Activated naive CD8-positive, alpha-beta T cell treated with anti-CD3 and anti-CD28 coated beads, Interleukin-2, amount 50 U/mL, for 24 hours (primary cell): ENCODE data around the gene MARCHF11.

Experiments used
- ATAC-seq: fragments of 150-1000 bp; cut with Tn5 transposase; one replicate; pipeline ENCODE4 v1.10.0; 2021
- DNase-seq: peaks from one replicate; pipeline ENCODE4 v3.0.0; 2021
- H3K27ac Mint-ChIP-seq: one replicate; pipeline ENCODE4 v1.8.0; 2021; ENCODE audit warnings: mild to moderate bottlenecking, mixed read lengths
- H3K27me3 Mint-ChIP-seq: one replicate; pipeline ENCODE4 v1.8.0; 2021; ENCODE audit warnings: mixed read lengths
- H3K36me3 Mint-ChIP-seq: one replicate; pipeline ENCODE4 v1.8.0; 2021; ENCODE audit warnings: low read depth, mixed read lengths
- H3K4me1 Mint-ChIP-seq: one replicate; pipeline ENCODE4 v1.8.0; 2021; ENCODE audit warnings: mixed read lengths
- H3K4me3 Mint-ChIP-seq: one replicate; pipeline ENCODE4 v1.8.0; 2021; ENCODE audit warnings: mild to moderate bottlenecking, moderate library complexity, mixed read lengths
- H3K9me3 Mint-ChIP-seq: one replicate; pipeline ENCODE4 v1.8.0; 2021; ENCODE audit warnings: mixed read lengths

MARCHF11 gene

GRCh38 chr5:16143361-16144049 is 36.1 kb downstream of the MARCHF11 start:
- H3K27ac Mint-ChIP-seq: no peak overlapping the region
- no peaks in the 10 kb centered on the region for H3K4me1 Mint-ChIP-seq
- H3K36me3 Mint-ChIP-seq: no peaks in the 10 kb centered on the region
- no peaks in the 10 kb centered on the region for H3K9me3 Mint-ChIP-seq
- H3K27me3 Mint-ChIP-seq: no peaks in the 10 kb centered on the region
- DNase-seq (no peak), ATAC-seq (no peak)
- no peak overlapping the region for H3K4me3 Mint-ChIP-seq

DNA sequence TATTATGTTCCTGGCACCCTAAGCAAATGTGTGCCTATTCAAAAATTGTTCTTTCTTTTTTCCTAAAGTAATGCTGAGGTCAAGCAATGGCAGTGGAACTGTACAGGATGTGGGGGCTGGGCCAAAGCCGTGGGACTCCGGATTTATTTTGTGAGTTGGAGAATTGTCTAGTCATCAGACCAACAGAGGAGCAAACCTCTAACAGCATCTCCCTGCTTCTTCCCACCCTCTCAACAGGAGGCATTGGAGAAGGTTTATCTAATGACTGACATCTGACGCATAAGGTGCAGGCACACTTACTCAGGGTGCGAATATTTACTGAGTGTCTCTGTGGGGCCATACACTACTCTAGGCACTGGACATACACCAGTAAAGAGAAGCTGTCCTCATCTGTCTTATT is 38.6 kb downstream of the MARCHF11 start:
- Mint-ChIP-seq H3K4me1 (no peaks in the 10 kb centered on the region), H3K36me3 (no peaks in the 10 kb centered on the region), H3K27me3 (no peaks in the 10 kb centered on the region), H3K27ac (no peak overlapping the region), H3K9me3 (peaks cover 4% of the 10 kb centered on the region), H3K4me3 (no peak overlapping the region)
- ATAC-seq: no peak
- DNase-seq: no peak

GRCh38 chr5:16140417-16140816 is 39.2 kb downstream of the MARCHF11 start:
- ATAC-seq: no peak
- no peak overlapping the region for H3K27ac Mint-ChIP-seq
- H3K36me3 Mint-ChIP-seq: no peaks in the 10 kb centered on the region
- no peak overlapping the region for H3K4me3 Mint-ChIP-seq
- H3K4me1 Mint-ChIP-seq: no peaks in the 10 kb centered on the region
- H3K27me3 Mint-ChIP-seq: no peaks in the 10 kb centered on the region
- no peak for DNase-seq
- peaks cover 4% of the 10 kb centered on the region for H3K9me3 Mint-ChIP-seq

DNA sequence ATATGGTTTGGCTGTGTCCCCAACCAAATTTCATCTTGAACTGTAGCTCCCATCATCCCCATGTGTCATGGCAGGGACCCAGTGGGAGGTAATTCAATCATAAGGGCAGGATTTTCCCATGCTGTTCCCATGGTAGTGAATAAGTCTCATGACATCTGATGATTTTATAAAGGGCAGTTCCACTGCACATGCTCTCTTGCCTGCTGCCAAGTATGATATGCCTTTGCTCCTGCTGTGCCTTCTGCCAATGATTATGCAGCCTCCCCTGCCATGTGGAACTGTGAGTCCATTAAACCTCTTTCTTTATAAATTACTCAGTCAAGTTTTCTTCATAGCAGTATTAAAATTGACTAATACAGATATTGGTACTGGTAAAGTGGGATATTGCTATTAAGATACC is 42.4 kb downstream of the MARCHF11 start:
- Mint-ChIP-seq H3K36me3 (no peaks in the 10 kb centered on the region), H3K4me3 (no peak overlapping the region), H3K27ac (no peak overlapping the region), H3K4me1 (no peaks in the 10 kb centered on the region), H3K9me3 (peaks cover 4% of the 10 kb centered on the region), H3K27me3 (no peaks in the 10 kb centered on the region)
- no peak for DNase-seq
- ATAC-seq: no peak

GRCh38 chr5:16135506-16135905 is 44.1 kb downstream of the MARCHF11 start:
- Mint-ChIP-seq H3K4me1 (no peaks in the 10 kb centered on the region), H3K4me3 (no peak overlapping the region)
- ATAC-seq: no peak

DNA sequence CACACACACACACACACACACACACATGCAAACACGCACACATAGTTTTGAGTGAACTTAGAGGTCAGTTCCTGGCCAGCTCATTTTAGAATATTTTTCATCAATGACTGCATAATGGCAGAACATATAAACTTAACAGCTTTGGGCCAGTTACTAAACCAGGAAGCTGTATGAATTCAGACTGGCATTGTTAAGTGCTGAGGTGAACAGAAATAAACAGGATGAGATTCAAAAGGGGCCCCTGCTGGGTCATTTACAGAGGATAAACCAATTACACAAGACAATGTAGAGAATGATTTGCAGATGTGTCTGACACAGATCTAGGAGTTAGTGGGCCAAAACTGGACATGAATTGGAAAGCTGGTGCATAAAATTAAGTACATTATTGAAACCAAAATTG is 44.6 kb downstream of the MARCHF11 start:
- Mint-ChIP-seq H3K27ac (no peak overlapping the region), H3K36me3 (no peaks in the 10 kb centered on the region), H3K9me3 (peaks cover 4% of the 10 kb centered on the region), H3K4me1 (no peaks in the 10 kb centered on the region), H3K4me3 (no peak overlapping the region), H3K27me3 (no peaks in the 10 kb centered on the region)
- DNase-seq (no peak), ATAC-seq (no peak)

More at GRCh38 chr5:16135506-16135905, 44.1 kb downstream of the MARCHF11 start:
- DNase-seq: no peak
- H3K27ac Mint-ChIP-seq: no peak overlapping the region
- H3K27me3 Mint-ChIP-seq: no peaks in the 10 kb centered on the region
- H3K9me3 Mint-ChIP-seq: peaks cover 4% of the 10 kb centered on the region
- H3K36me3 Mint-ChIP-seq: no peaks in the 10 kb centered on the region

DNA sequence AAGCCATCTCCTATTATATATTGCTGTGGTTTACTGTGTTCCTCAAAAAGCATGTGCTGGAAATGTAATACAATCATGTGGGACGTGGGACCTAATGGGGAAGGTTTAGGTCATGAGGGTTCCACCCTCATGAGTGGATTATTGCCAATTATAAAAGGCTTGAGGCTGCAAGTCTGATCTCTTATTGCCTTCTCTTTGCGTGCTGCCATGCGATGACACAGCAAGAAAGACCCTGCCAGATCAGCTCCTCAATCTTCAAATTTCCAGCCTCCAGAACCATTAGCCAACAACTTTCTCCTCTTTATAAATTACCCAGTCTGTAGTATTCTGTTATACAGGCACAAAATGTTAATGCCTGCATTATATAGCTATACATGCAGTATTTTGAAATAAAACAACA is 45.4 kb downstream of the MARCHF11 start:
- peaks cover 4% of the 10 kb centered on the region for H3K9me3 Mint-ChIP-seq

GRCh38 chr5:16131878-16132277 is 47.7 kb downstream of the MARCHF11 start:
- Mint-ChIP-seq H3K27me3 (no peaks in the 10 kb centered on the region), H3K36me3 (no peaks in the 10 kb centered on the region), H3K4me3 (no peak overlapping the region), H3K4me1 (no peaks in the 10 kb centered on the region), H3K9me3 (peaks cover 4% of the 10 kb centered on the region), H3K27ac (no peak overlapping the region)
- no peak for DNase-seq
- ATAC-seq: no peak

More for the DNA sequence above, 45.4 kb downstream of the MARCHF11 start:
- Mint-ChIP-seq H3K27me3 (no peaks in the 10 kb centered on the region), H3K4me3 (no peak overlapping the region), H3K27ac (no peak overlapping the region), H3K4me1 (no peaks in the 10 kb centered on the region), H3K36me3 (no peaks in the 10 kb centered on the region)
- DNase-seq (no peak), ATAC-seq (no peak)

- no peaks in the 10 kb centered on the region for H3K27me3 Mint-ChIP-seq
- H3K27ac Mint-ChIP-seq: no peak overlapping the region
- no peaks in the 10 kb centered on the region for H3K4me1 Mint-ChIP-seq
These were observed 50.6 kb downstream of the MARCHF11 start for GRCh38 chr5:16128944-16129343.

GRCh38 chr5:16127865-16128544 is 51.6 kb downstream of the MARCHF11 start:
- H3K9me3 Mint-ChIP-seq: no peaks in the 10 kb centered on the region
- H3K27me3 Mint-ChIP-seq: no peaks in the 10 kb centered on the region
- H3K27ac Mint-ChIP-seq: no peak overlapping the region
- ATAC-seq: no peak
- no peaks in the 10 kb centered on the region for H3K4me1 Mint-ChIP-seq
- H3K4me3 Mint-ChIP-seq: no peak overlapping the region
- no peak for DNase-seq
- H3K36me3 Mint-ChIP-seq: no peaks in the 10 kb centered on the region

More at GRCh38 chr5:16128944-16129343, 50.6 kb downstream of the MARCHF11 start:
- H3K9me3 Mint-ChIP-seq: no peaks in the 10 kb centered on the region
- ATAC-seq: no peak
- no peak overlapping the region for H3K4me3 Mint-ChIP-seq
- H3K36me3 Mint-ChIP-seq: no peaks in the 10 kb centered on the region
- DNase-seq: no peak

DNA sequence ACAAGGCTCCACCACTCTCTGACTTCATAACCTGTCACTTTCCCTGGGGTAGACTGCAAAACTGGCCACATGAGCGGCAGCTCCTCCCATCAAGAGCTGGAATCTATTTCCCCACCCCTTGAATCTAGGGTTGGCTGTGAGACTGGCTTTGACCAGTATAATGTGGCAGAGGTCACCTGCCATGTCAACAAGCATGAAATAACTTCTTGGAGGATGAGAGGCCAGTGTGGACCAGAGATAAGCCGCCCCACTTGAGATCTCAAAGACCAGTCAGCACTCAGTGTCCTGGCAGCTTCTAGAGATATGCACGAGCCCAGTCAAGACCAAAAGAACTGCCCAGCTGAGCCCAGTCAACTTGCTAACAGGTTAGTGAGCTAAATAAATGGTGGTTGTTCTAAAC is 59.0 kb downstream of the MARCHF11 start:
- peaks cover 4% of the 10 kb centered on the region for H3K9me3 Mint-ChIP-seq
- no peak for DNase-seq
- H3K27ac Mint-ChIP-seq: no peak overlapping the region
- no peak for ATAC-seq
- H3K4me3 Mint-ChIP-seq: no peak overlapping the region
- no peaks in the 10 kb centered on the region for H3K27me3 Mint-ChIP-seq
- no peaks in the 10 kb centered on the region for H3K36me3 Mint-ChIP-seq
- H3K4me1 Mint-ChIP-seq: no peaks in the 10 kb centered on the region

- no peak overlapping the region for H3K27ac Mint-ChIP-seq
- no peaks in the 10 kb centered on the region for H3K4me1 Mint-ChIP-seq
- H3K4me3 Mint-ChIP-seq: no peak overlapping the region
- DNase-seq (no peak), ATAC-seq (no peak)
- H3K27me3 Mint-ChIP-seq: no peaks in the 10 kb centered on the region
- H3K9me3 Mint-ChIP-seq: peaks cover 4% of the 10 kb centered on the region
- H3K36me3 Mint-ChIP-seq: no peaks in the 10 kb centered on the region
These were observed 59.8 kb downstream of the MARCHF11 start for GRCh38 chr5:16119790-16120189.

- no peak overlapping the region for H3K27ac Mint-ChIP-seq
- no peak for ATAC-seq
- no peaks in the 10 kb centered on the region for H3K4me1 Mint-ChIP-seq
- no peak for DNase-seq
- H3K9me3 Mint-ChIP-seq: peaks cover 17% of the 10 kb centered on the region
- H3K4me3 Mint-ChIP-seq: no peak overlapping the region
- no peaks in the 10 kb centered on the region for H3K36me3 Mint-ChIP-seq
- H3K27me3 Mint-ChIP-seq: no peaks in the 10 kb centered on the region
These were observed 64.5 kb downstream of the MARCHF11 start for GRCh38 chr5:16115140-16115539.

GRCh38 chr5:16108418-16108817 is 71.2 kb downstream of the MARCHF11 start:
- ATAC-seq: no peak
- H3K4me1 Mint-ChIP-seq: no peaks in the 10 kb centered on the region
- H3K4me3 Mint-ChIP-seq: no peak overlapping the region
- H3K27ac Mint-ChIP-seq: no peak overlapping the region
- no peak for DNase-seq
- H3K27me3 Mint-ChIP-seq: no peaks in the 10 kb centered on the region
- H3K9me3 Mint-ChIP-seq: peaks cover 20% of the 10 kb centered on the region
- no peaks in the 10 kb centered on the region for H3K36me3 Mint-ChIP-seq

- Mint-ChIP-seq H3K36me3 (no peaks in the 10 kb centered on the region), H3K27me3 (no peaks in the 10 kb centered on the region), H3K9me3 (peaks cover 8% of the 10 kb centered on the region), H3K4me3 (no peak overlapping the region), H3K4me1 (no peaks in the 10 kb centered on the region), H3K27ac (no peak overlapping the region)
- ATAC-seq (no peak), DNase-seq (no peak)
These were observed 74.6 kb downstream of the MARCHF11 start for GRCh38 chr5:16104961-16105360.
